HG03045 (cell line): ENCODE data around the gene PIK3C2G.

ENCODE experiments used
- ATAC-seq: cut with Tn5 transposase; IDR thresholded peaks from one replicate; pipeline ENCODE4 v1.9.1; 2021; ENCODE audit warnings: mild to moderate bottlenecking, moderate library complexity; ENCODE audit not compliant: unreplicated experiment

The PIK3C2G gene

GRCh38 chr12:18415227-18415626 lies 153.9 kb downstream of the PIK3C2G start:
- ATAC-seq: no peak

GRCh38 chr12:18416412-18416811 lies 155.1 kb downstream of the PIK3C2G start:
- no peak for ATAC-seq

- no peak for ATAC-seq
Measured at GRCh38 chr12:18419311-18419710, 158.0 kb downstream of the PIK3C2G start.

GRCh38 chr12:18421867-18422266 lies 160.5 kb downstream of the PIK3C2G start:
- ATAC-seq: no peak

GRCh38 chr12:18422871-18423270 lies 161.6 kb downstream of the PIK3C2G start:
- ATAC-seq: no peak

GRCh38 chr12:18424857-18425256 lies 163.5 kb downstream of the PIK3C2G start:
- no peak for ATAC-seq

- no peak for ATAC-seq
Measured at GRCh38 chr12:18427520-18427919, 166.2 kb downstream of the PIK3C2G start.

GRCh38 chr12:18428416-18428815 lies 167.1 kb downstream of the PIK3C2G start:
- ATAC-seq: no peak

GRCh38 chr12:18429366-18429765 lies 168.0 kb downstream of the PIK3C2G start:
- no peak for ATAC-seq

GRCh38 chr12:18430425-18431048 lies 169.2 kb downstream of the PIK3C2G start:
- no peak for ATAC-seq

- no peak for ATAC-seq
Measured at GRCh38 chr12:18431771-18432170, 170.5 kb downstream of the PIK3C2G start.

- ATAC-seq: no peak
Measured at GRCh38 chr12:18432206-18432605, 170.9 kb downstream of the PIK3C2G start.

GRCh38 chr12:18436170-18436569 lies 174.9 kb downstream of the PIK3C2G start:
- ATAC-seq: no peak

- no peak for ATAC-seq
Measured at GRCh38 chr12:18439541-18439940, 178.2 kb downstream of the PIK3C2G start.

GRCh38 chr12:18443768-18444437 lies 182.6 kb downstream of the PIK3C2G start:
- no peak for ATAC-seq

GRCh38 chr12:18446061-18446644 lies 184.8 kb downstream of the PIK3C2G start:
- no peak for ATAC-seq

GRCh38 chr12:18454330-18454729 lies 193.0 kb downstream of the PIK3C2G start:
- no peak for ATAC-seq

GRCh38 chr12:18456344-18456743 lies 195.0 kb downstream of the PIK3C2G start:
- ATAC-seq: no peak

GRCh38 chr12:18457362-18457761 lies 196.0 kb downstream of the PIK3C2G start:
- ATAC-seq: no peak

GRCh38 chr12:18461758-18462157 lies 200.4 kb downstream of the PIK3C2G start:
- ATAC-seq: no peak

- ATAC-seq: no peak
Measured at GRCh38 chr12:18462442-18462841, 201.1 kb downstream of the PIK3C2G start.

GRCh38 chr12:18467620-18468245 lies 206.4 kb downstream of the PIK3C2G start:
- peak; percentile 59 for ATAC-seq
